Measurements from ENCODE around the gene LRIT3. TPM values are rescaled to one million over a fixed set of nuclear protein-coding genes. Genes with fewer than 3 reads are reported as not detected.

LRIT3 gene
- total RNA-seq, 1 donor from 2014 or later: 0.18 TPM

GRCh38 chr4:109902559-109903251 lies 54.8 kb downstream of the LRIT3 start:
- intact Hi-C loops (cut with micrococcal nuclease): no loop called here

- intact Hi-C loops (cut with micrococcal nuclease): no loop called here
Observed at GRCh38 chr4:109908731-109909130, 60.8 kb downstream of the LRIT3 start.

- intact Hi-C loops (cut with micrococcal nuclease): no loop called here
Observed at GRCh38 chr4:109910256-109910655, 62.3 kb downstream of the LRIT3 start.

GRCh38 chr4:109912706-109913595 lies 65.0 kb downstream of the LRIT3 start, which contains the start of gene EGF:
EGF (plus strand) TSS chr4:109912883; CDS start chr4:109913336, 453 bp downstream.
- intact Hi-C loops (cut with micrococcal nuclease): no loop called here

- intact Hi-C loops (cut with micrococcal nuclease): no loop called here
Observed at GRCh38 chr4:109913596-109914241, 65.8 kb downstream of the LRIT3 start.

GRCh38 chr4:109914322-109914721 lies 66.4 kb downstream of the LRIT3 start:
- intact Hi-C loops (cut with micrococcal nuclease): no loop called here

GRCh38 chr4:109915385-109916026 lies 67.6 kb downstream of the LRIT3 start:
- intact Hi-C loops (cut with micrococcal nuclease): no loop called here

- intact Hi-C loops (cut with micrococcal nuclease): no loop called here
Observed at GRCh38 chr4:109916027-109916409, 68.1 kb downstream of the LRIT3 start.

- intact Hi-C loops (cut with micrococcal nuclease): no loop called here
Observed at GRCh38 chr4:109921384-109921808, 73.5 kb downstream of the LRIT3 start.

Other genes starting within 250 kb of the LRIT3 start
- 30.5 and 33.1 TPM in 2 replicates for gene CASP6, start 144.7 kb upstream of the LRIT3 start, total RNA-seq
- gene PLA2G12A, start 118.0 kb upstream of the LRIT3 start, total RNA-seq: 9.5 and 9.7 TPM in 2 replicates
- gene CFI, start 46.1 kb upstream of the LRIT3 start, total RNA-seq: 0.09 TPM in 1 of 2 replicates, not detected in the other
- gene GAR1, start 32.3 kb upstream of the LRIT3 start, total RNA-seq: 32.9 and 39.3 TPM in 2 replicates
- gene RRH, start 20.1 kb upstream of the LRIT3 start, total RNA-seq: 0.20 and 0.32 TPM in 2 replicates
- gene EGF, start 64.8 kb downstream of the LRIT3 start, total RNA-seq: not detected in 2 replicates

Measured in T-helper 2 cell treated with Interferon-gamma antibody and Interleukin-4, amounts not matched to agents 100 ng/mL and 5 ng/mL, for 36 hours (primary cell).